Measurements from ENCODE around the gene CHN2.

CHN2 gene

DNA sequence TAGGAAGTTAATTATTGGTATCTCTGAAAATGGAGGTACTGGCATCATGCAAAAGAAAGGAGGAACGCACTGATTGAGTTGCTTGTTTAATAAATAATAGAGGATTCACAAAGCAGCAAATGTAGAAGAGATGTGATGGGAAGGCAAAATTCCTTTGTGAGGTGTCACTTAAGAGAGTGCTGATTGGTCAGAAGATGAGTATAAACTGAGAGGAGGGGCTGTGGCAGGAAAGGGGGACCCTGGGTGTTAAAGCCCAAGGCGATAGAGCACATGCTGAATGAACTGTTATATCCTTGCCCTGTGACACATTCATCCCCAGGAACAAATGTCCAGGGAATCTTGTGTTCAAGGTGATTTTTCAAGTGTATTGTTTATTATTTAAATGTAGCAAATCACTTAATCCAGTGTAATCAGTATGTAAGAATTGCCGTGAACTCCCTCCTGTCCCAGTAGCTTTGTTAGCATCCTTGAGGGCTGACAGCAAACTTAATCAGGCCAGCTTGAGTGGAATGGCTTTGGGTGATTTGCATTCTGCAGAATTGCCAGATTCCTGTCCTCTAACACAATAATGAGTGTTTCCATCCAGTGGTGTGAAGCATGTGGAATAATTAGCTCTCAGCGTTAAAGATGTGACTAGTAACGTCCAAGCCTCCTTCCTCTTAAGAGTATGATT, 111.9 kb downstream of the CHN2 start:
- TF ChIP-seq ZFX (IDR thresholded peaks at IDR 0.05; ENCODE audit: borderline replicate concordance), result no peak
- no peak for TF ChIP-seq CTCF (IDR thresholded peaks at IDR 0.05)
- no peak overlapping the region for H3K27ac ChIP-seq

DNA sequence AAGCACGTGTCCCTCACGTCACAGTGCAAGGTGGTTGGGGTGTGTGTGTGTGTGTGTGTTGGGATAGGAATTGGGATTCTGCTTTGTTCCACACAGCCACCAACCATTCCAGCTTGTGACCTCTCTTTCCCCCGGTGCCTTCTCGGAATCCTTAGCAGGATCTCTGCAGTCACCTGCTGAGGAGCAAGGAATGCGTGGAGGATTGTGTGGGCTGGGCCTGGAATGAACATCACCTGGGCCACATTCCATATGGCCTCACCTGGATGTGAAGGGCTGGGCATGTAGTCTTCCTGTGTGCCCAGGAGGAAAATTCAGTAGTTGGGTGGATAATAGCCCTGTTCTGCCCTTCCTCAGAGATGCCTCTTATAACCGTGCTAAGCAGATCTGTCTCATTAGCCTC, 113.8 kb downstream of the CHN2 start:
- H3K27ac ChIP-seq, result no peak overlapping the region
- TF ChIP-seq ZFX (IDR thresholded peaks at IDR 0.05; ENCODE audit: borderline replicate concordance) (no peak), CTCF (IDR thresholded peaks at IDR 0.05) (no peak)

- H3K27ac ChIP-seq, result no peak overlapping the region
- TF ChIP-seq ZFX (IDR thresholded peaks at IDR 0.05; ENCODE audit: borderline replicate concordance), result no peak
Observed at GRCh38 chr7:29309041-29309854, 114.7 kb downstream of the CHN2 start.

GRCh38 chr7:29310625-29311024, 116.0 kb downstream of the CHN2 start:
- H3K27ac ChIP-seq, result no peak overlapping the region
- TF ChIP-seq CTCF (IDR thresholded peaks at IDR 0.05) (no peak), ZFX (IDR thresholded peaks at IDR 0.05; ENCODE audit: borderline replicate concordance) (no peak)

- TF ChIP-seq ZFX (IDR thresholded peaks at IDR 0.05; ENCODE audit: borderline replicate concordance) (no peak), CTCF (IDR thresholded peaks at IDR 0.05) (no peak)
- H3K27ac ChIP-seq, result no peak overlapping the region
Observed at GRCh38 chr7:29311314-29311713, 116.7 kb downstream of the CHN2 start.

- no peak for TF ChIP-seq CTCF (IDR thresholded peaks at IDR 0.05)
- TF ChIP-seq ZFX (IDR thresholded peaks at IDR 0.05; ENCODE audit: borderline replicate concordance), result no peak
- H3K27ac ChIP-seq, result no peak overlapping the region
Observed at GRCh38 chr7:29314148-29314547, 119.6 kb downstream of the CHN2 start.

- TF ChIP-seq ZFX (IDR thresholded peaks at IDR 0.05; ENCODE audit: borderline replicate concordance), result no peak
- TF ChIP-seq CTCF (IDR thresholded peaks at IDR 0.05), result no peak
- no peak overlapping the region for H3K27ac ChIP-seq
Observed at GRCh38 chr7:29315122-29315891, 120.7 kb downstream of the CHN2 start.

Data from 22Rv1 (cell line).